Limb (tissue), 2 donors: ENCODE results near the gene FTO.

ENCODE experiments used
- DNase-seq, 2 donors: peaks; one replicate each; pipeline ENCODE4 v3.0.0-alpha.2; 2016; ENCODE audit errors: extremely low spot score in 2 of 2

The FTO gene

DNA sequence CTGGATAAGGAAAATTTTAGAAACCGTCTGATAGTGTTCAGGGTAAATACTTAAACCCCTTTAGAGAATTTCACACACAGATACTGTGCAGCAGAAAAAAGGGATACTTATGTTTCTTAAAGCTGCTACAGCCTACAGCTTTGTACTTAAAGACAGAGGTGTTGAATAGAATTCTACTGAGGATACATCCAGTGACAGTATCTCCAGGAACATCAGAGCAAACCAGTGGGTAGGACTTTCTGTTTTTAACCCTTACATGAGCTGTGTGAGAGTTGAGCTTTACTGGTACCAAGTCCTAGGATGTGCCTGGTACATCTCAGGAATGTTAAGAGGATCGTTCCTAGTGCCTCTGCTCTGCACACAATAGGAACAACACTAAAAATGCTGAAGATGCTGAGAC lies 191.5 kb downstream of the FTO start:
- DNase-seq: no peak

DNA sequence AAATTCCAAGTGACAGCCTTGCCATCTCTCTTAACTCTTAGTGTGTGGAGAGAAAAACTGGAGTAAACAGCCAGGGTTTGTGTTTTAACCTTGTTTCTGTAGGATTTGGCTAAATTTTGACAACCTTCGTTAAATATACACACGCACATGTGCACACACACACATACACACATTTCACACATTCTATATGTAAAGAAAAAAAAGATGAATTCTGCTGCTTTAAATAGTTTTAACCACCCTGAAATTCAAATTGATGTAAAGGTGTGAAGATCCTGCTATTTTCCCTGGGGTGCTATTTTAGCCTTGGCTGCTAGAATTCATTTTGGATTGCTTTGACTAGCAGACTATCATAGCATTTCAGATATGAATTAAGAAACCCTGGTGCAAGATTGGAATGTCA lies 191.9 kb downstream of the FTO start:
- no peak for DNase-seq

DNA sequence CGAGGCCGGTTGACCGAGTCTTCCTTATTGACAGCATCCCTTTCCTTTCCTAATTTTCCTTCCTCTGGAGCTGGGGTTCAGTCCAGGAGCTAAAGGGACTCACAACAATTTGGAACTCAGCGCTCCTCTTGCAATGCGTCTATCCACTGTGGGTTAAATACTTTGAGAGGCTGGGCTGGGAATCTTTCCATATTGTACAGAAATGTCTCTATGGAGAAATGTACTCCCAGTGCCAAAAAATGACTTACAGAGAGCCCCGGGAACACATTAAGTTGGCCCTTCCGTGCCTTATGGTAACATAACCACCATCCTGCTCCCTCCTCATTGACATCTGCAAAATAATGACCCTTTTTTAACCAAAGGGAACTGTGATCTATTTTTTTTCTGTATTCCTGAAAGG lies 192.8 kb downstream of the FTO start:
- DNase-seq: peak in 1 of 2 donors; percentile 83

DNA sequence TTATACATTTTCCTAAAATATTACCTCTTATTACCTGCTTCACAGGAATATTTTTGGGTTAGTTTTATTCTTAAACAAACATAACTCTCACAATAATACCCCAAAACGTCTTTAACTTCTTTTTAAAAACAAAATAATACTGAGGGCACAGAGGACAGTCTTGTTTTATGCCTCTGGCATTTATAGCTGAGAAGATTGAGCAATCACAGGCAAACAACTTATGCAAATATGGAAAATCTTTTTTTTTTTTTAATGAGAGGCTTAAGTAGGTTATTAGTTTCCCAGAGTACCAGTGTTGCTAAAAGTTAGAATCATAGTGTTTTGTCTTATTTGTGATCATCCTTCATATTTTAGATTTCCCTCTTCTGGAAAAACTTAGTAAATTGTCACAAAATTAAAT lies 195.0 kb downstream of the FTO start:
- no peak for DNase-seq

DNA sequence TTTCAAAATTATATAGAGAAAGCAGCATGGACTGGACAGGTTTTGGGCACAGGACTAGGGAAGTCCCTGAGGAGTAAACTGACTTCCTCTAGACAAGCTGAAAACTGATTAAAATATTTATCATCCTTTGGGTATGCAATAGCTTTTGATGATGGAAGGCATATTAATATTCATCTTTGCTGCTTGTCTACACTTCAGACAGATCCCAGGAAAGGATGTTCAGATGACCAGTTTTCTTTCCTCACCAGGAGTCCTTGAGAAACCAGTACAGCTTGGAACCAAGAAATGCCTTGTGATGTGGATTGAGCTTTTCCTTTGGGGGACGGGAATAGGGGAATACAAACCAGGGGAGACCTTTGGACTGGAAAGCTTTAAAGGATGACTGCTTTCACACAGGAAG lies 195.5 kb downstream of the FTO start:
- no peak for DNase-seq

DNA sequence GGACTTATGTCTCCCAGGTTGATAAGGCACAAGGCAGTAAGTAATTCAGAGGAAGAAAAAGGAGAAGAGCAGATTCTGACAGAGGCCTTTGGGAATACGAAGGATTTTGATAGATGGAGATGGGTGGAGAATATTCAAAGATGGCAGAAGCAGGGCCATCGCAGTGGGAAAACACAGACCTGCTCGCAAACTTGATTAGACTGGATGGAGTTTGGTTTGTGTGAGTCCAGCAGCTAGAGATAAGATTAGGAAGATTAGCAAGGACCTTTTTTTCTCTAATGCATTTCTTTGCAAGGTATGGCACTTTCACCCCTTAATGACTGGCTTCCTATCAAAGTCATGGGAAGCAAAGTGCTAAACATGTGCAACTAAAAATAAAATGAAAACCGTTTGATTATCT lies 196.7 kb downstream of the FTO start:
- no peak for DNase-seq

DNA sequence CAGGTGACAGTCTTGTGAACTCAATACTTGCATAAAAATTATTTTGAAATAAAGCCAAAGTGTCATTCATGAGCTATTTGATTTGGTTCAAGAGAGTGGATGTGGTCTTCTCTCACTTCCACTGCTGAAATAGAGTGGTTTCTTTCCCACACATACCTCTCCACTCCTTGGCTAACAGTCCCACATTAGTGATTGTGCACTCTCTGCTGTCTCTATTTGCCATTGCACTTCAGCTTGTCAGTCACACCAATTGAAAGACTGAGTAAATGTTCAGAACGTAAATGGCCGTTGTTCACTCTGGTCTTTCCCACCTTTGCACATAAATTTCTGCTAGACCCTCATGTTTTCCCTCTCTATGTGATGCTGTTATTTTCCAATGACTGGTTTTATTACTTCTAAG lies 197.5 kb downstream of the FTO start:
- no peak for DNase-seq

DNA sequence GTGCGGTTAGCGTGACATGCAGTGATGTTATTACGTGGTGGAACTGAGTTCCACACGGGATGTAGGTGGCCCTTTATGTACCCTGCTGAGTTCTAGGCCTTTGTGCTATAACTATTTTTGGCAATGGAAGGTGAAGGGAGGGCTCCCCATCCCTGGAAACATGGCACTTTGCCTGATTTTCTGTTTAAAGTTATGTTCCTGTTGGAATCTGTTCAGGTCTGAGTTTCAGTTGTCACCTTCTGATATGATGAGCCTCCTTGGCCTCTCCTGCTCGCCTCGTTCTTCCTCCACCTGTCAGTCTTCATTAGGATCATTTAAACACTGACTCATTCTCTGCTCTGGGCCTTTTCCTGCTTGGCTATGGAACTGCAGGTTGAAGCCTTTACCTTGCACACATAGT lies 200.6 kb downstream of the FTO start:
- DNase-seq: no peak

DNA sequence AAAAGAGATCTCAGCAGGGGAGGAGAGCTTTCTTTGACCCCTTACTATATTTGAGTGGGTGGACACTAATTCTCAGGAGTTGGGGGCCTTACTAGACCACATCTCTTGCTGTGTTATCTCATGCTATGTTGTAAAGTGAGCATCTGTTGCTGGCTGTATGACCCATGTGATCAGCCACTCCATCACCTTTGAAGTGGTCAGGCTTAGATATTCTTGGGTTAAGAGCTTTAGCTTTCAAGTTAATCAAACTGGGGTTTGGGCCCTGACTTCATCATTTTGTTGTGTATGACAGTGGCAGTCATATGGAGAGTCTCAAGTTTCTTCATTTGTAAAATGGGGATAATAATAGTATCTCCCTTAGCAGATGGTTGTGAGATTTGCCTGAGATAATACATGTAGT lies 201.1 kb downstream of the FTO start:
- DNase-seq: no peak

DNA sequence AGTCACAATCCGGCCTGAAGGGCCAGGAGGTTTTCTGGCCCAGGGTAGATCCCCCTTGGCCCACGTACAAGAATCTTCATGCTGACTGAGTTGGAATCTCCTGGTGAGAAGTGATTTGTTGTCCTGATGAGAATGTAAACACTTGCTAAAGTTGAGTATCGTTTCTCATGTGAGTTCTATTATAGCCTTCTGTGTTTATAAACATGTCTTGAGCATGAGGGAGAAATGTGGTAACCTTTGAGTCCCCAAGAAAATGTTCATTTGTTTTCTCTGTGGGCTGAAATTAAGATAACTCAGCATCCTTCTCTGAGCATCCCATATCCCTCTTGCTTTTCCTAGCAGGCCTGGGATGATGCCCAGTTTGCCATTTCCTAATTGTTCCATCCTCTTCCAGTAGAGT lies 204.8 kb downstream of the FTO start:
- no peak for DNase-seq

DNA sequence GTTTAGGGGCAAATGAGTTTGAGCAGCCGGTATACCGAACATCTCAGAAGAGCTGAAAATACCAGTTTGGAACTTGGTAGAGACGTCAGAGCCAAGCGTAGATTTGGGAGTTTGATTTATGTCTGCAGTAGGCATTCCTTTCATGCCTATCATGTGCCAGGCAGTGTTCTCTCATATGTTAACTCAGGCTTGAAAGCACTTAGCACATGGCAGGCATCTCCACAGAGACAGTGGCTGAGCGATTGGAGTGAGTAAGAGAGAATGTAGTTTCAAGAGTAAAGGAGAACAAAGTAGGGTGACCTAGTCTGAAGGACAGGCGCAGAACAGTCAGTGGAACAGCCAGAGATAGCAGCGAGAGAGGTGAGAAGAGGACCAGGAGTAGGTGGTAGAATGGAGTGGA lies 207.0 kb downstream of the FTO start:
- DNase-seq: no peak

DNA sequence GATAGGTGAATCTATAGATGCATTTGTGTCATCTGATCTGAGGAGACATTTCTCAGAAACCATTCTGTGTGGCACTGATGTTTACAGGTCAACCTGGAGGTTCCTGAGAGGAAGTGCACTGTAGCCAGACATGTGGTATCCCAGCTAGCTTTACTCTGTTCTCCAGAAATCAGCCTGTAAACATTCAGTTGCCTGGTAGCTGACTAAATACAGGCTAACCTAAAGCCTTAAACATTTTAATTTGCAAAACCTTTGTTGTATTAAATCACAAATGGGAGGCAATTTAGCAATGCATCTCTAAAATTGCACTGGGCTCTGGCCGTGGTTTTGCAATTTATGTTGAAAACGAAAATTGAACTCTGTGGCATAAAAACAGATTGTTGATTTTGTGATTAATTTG lies 207.6 kb downstream of the FTO start:
- no peak for DNase-seq

DNA sequence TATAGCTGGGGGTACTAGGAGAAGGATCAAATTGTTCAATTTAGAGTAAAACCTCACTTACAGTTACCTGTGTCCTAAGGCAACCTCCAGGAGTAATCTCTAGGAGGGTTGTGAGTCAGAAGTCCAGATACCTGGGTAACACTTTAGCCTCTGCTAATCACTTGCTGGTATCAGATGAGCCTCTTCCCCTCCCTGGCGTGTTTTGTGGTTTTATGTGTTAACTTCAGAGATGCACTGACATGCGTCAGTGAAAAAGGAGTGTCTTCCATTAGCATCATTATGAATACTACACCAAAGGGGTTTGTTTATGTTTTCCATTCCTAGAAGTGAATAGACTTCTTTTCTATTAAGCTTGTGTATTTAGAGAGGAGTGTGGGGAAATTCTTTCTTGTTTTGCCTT lies 208.2 kb downstream of the FTO start:
- no peak for DNase-seq

DNA sequence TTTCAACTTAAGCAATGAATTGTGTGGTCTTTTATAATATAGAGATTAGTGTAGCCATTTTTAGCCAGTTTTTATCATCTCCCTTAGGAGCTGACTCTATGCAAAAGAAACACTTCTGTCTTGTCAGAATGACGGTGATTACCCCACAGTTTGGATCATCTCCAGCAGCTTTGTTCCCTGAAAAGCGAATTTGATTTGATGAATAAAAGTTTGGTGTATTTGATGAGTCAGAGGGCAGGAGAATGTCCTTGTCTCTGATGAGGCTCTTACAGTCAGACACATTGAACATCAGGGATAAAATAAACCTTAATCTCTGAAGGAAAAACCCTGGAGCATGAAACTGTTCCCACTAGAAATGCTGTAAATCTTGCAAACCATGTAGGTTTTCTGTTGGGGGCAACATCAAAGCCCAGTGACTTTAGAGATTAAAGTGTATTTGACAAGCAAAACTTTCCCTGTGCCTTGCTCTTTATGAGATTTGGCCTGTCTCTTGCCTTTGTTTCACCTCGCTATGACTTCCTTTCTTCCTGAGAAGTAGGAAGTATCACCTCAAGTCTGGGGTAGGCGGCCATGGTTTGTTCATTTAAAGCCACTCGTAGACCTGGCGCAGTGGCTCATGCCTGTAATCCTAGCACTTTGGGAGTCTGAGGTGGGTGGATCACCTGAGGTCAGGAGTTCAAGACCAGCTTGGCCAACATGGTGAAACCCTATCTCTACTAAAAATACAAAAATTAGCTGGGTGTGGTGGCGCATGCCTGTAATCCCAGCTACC lies 209.3 kb downstream of the FTO start:
- DNase-seq: no peak

DNA sequence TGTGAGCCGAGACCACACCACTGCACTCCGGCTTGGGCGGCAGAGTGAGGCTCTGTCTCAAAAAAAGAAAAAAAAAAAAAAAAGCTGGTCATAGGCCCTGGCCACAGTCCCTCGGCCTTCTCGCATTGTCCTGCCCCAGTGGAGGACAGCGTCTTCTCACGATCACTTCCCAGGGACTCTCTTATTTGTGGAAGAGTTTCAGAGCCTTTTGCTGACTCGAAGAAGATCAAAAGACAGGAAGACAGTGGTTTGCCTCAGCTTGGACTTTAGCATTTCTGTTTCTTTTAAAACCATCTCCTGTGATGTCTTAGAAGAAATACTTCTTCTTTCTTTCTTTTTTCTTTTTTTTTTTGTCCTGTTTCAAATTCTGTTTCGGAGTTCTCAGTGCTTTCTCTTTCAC lies 210.0 kb downstream of the FTO start:
- DNase-seq: no peak

DNA sequence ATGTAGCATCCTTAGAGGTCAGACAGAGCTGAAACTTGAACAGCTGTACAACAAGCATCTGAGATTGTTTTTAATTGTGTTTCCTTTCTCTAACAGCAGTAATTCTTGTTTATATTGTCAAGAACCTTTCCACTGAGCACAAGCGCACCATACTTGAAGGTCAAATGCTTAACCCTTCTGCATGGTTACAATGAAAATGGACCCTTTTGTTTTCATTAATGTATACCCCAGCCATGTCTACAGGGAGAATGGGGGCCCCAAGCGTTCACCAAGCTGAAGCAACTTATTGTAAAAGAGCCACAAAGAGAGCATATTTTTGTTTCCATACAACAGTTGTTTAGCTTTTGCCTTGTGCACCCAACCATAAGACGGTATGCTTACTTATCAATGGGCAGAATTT lies 210.8 kb downstream of the FTO start:
- no peak for DNase-seq

DNA sequence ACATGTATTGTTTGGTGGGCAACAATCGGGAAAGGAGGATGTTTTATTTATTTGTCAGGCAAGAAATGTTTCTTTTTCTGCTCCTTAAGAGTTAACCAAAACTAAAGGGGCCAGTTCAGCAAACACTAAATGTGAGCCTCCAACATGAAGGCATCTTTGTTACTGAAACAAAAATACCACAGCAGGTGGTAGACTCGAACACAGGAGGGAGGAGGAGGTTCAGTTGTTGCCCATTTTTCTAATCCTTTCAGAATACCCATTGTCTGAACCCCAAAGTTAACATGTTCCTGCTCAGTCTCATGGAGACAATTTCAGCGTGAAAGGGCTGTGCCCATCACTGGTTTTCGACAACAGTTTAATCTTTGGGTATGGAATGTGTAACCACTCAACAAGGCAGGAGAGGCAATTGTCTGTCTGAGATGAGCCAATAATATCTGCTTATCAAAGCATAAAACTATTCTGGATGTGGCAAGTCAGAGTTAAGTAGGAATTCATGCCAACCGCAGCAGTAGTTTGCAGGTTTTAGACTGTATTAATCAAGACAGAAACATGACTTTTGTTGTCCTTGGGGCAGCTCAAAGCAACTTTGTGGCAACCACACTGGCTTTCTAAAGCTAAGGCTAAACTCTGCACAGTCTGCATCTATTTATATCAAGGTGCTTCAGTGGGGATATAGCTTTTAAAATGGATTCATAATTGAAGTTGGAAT lies 211.7 kb downstream of the FTO start:
- no peak for DNase-seq

DNA sequence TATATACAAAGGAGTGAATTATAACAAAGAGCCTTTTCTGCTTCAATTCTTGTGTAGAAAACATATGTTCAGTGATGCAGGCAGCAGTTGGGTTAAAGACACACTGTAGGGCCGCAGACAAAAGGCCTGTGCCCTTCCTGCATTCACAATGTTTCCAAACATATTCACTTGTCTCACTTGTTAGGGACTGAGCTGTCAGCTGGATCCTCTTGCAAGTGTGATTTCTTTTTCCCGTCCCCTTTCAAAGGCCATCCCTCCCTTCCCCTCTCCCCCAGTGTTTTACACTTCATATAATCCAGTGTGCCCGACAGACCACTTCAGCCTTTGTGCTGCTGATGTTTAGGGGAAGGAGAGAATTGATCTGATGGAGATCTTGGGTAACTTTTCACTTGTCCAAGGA lies 217.0 kb downstream of the FTO start:
- DNase-seq: no peak

DNA sequence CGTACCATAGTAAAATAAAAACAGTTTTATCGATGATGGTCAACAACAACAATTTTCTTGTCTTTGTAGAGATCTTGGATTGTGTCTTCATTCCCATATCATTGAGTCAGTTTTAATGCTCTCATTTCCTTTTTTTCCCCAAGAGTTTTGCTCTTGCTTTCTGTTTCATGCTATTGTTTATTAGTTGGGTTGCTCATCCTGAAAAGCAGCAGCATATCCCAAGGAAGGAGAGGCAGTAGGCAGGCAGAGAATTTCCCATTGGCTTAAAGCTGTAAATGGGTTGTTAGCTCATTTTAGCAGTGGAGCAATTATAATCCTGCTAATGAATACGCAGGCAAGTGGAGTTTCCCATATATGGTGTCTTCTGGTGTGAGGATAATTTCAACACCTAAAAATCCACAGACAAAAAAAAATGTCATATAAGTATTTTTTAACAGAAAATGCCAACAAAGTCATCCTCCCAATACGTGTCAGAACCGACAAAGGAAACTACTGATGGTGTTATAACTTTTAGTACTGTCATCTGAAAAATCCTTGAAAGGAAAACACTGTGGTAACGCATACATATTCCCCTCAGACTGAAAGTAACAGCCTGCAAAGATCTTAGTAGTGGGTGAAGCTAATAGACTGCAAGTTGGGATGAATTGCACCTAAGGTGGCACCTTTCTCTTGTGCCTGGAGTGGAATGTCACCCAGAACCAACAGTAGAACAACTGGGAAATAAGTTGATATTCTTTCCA lies 218.3 kb downstream of the FTO start:
- no peak for DNase-seq

DNA sequence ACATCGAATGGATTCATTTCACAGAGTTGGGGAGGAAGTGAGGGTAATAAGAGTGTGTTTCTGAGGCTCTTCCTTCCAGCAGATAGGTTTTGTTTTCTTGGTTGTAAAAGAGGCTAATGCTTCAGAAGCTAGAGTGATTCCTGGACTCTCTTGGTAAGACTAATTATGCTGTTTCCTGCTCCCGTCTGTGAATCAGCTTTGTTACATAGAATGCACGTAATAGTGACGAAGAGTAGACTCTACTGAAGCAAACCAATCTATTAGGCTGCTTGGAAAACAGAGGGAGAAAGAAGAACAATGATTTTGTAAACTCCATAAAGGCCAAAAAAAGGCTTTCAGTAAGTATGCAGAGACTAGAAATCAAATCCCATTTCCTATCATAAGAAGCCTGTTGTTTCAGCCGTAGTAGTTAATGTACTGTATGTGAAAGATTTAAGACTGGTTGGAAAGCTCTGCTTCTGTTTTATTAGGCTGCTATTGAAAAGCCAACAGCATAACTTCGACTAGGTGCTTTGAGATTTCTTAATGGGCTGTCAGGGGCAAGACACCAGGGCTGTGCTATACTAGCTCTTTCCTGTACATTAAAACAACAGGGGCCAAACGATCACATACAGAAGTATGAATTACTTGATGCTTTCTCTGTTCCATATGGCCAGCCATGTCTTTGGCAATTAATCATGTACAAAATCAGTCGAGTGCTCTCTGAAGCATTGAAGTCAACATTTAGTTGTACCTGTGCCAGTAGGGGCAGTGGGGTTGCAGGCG lies 219.0 kb downstream of the FTO start:
- DNase-seq: peak in 1 of 2 donors; percentile 42

DNA sequence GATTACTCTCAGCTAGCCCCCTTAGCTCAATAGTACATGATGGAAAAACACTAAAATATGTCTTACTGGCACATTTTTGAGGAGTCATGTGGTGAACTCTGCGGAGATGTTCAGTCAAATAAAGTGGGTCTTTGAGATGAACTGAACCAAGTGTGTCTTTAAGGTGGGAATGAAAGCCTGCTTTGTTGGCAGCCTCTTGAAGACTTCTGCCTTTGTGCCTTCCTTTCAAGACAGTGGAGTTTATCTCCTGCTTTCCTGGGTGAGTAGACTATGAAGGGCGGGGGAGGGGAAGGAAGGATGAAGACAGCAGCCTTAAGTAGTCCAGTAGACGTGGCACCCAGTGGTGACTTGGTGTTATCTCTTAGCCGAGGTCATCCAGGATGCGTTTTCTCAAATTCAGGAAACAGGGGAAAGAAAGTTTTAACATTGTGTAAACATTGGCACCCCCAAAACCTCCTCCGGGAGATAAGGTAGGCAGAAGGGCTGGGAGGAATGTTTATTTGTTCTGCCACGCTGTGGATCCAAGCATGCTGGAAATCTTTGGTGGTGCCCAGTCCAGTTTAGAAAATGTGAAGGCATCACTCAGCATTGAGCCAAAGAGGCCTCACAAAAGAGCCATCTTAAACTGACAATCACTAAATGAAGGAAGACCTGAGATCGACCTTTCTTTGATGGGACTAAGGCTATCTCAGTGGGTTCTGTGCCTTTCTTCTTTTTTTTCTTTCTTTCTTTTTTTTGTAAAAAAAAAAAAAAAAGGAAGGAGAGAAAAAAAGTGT lies 220.6 kb downstream of the FTO start:
- DNase-seq: no peak
